ENCODE measurements around the gene GZMH.
"Not testable (repeated sequence)": the region's sequence is repeated elsewhere in the genome, so short reads cannot be mapped to it uniquely, and the experiment has no call there.

GZMH gene

GRCh38 chr14:24595073-24595808 lies 14.2 kb downstream of the GZMH start:
- peak; percentile 86 for DNase-seq (ENCODE audit: low spot score)

- not testable (repeated sequence) for DNase-seq (ENCODE audit: low spot score)
Measured at GRCh38 chr14:24591004-24591403, 18.5 kb downstream of the GZMH start.

GRCh38 chr14:24584402-24584801 lies 25.1 kb downstream of the GZMH start:
- not testable (repeated sequence) for DNase-seq (ENCODE audit: low spot score)

- no peak for DNase-seq (ENCODE audit: low spot score)
Measured at GRCh38 chr14:24578558-24578957, 30.9 kb downstream of the GZMH start.

- no peak for DNase-seq (ENCODE audit: low spot score)
Measured at GRCh38 chr14:24576771-24577170, 32.7 kb downstream of the GZMH start.

- no peak for DNase-seq (ENCODE audit: low spot score)
Measured at GRCh38 chr14:24576182-24576581, 33.3 kb downstream of the GZMH start, which contains the start of gene CTSG. Gene CTSG (minus strand): TSS chr14:24576250. CDS start chr14:24576223, 27 bp downstream.

GRCh38 chr14:24574206-24574774 lies 35.2 kb downstream of the GZMH start:
- DNase-seq (ENCODE audit: low spot score) = no peak

GRCh38 chr14:24566318-24566717 lies 43.2 kb downstream of the GZMH start:
- DNase-seq (ENCODE audit: low spot score) = no peak

GRCh38 chr14:24565766-24566165 lies 43.7 kb downstream of the GZMH start:
- DNase-seq (ENCODE audit: low spot score) = peak; percentile 75

- DNase-seq (ENCODE audit: low spot score) = no peak
Measured at GRCh38 chr14:24563505-24563904, 46.0 kb downstream of the GZMH start.

GRCh38 chr14:24556756-24557155 lies 52.7 kb downstream of the GZMH start:
- DNase-seq (ENCODE audit: low spot score) = no peak
